Activated naive CD4-positive, alpha-beta T cell (primary cell): Measurements from ENCODE around the gene EMID1.

Experiments
- DNase-seq, 4 experiments: peaks; one replicate each; lab custom pipeline; 2025; lab: John Stamatoyannopoulos, UW

EMID1 gene

GRCh38 chr22:29298641-29299040, 92.9 kb downstream of the EMID1 start:
- DNase-seq: no peak

GRCh38 chr22:29299136-29299900, 93.6 kb downstream of the EMID1 start:
- DNase-seq: no peak

- no peak for DNase-seq
Observed at GRCh38 chr22:29300467-29300806, 94.7 kb downstream of the EMID1 start.

GRCh38 chr22:29300807-29301601, 95.3 kb downstream of the EMID1 start:
- no peak for DNase-seq

GRCh38 chr22:29301716-29302401, 96.2 kb downstream of the EMID1 start:
- DNase-seq: no peak

GRCh38 chr22:29302402-29302680, 96.6 kb downstream of the EMID1 start:
- no peak for DNase-seq

GRCh38 chr22:29302681-29303465, 97.2 kb downstream of the EMID1 start:
- no peak for DNase-seq

GRCh38 chr22:29305836-29306174, 100.1 kb downstream of the EMID1 start:
- DNase-seq: no peak

- no peak for DNase-seq
Observed at GRCh38 chr22:29306175-29306834, 100.6 kb downstream of the EMID1 start, which contains the start of gene GAS2L1. TSS of gene GAS2L1 (plus strand) at chr22:29306650. CDS start at chr22:29308106, 1,456 bp downstream.

GRCh38 chr22:29306835-29307595, 101.3 kb downstream of the EMID1 start:
- DNase-seq: no peak

GRCh38 chr22:29307596-29308147, 102.0 kb downstream of the EMID1 start:
- DNase-seq: no peak

- no peak for DNase-seq
Observed at GRCh38 chr22:29308148-29308790, 102.6 kb downstream of the EMID1 start.

- no peak for DNase-seq
Observed at GRCh38 chr22:29308791-29309262, 103.1 kb downstream of the EMID1 start.
